Epithelial cell of prostate (primary cell): Measurements from ENCODE around the gene NOL4L.

ENCODE experiments used
- DNase-seq: peaks from one replicate; pipeline ENCODE4 v3.0.0-alpha.2; 2011; ENCODE audit warnings: low read depth, low spot score
- H3K27ac ChIP-seq: fragments of 450-650 bp; 2 replicates; pipeline ENCODE4 v1.5.1; 2017; ENCODE audit warnings: mild to moderate bottlenecking

NOL4L gene

DNA sequence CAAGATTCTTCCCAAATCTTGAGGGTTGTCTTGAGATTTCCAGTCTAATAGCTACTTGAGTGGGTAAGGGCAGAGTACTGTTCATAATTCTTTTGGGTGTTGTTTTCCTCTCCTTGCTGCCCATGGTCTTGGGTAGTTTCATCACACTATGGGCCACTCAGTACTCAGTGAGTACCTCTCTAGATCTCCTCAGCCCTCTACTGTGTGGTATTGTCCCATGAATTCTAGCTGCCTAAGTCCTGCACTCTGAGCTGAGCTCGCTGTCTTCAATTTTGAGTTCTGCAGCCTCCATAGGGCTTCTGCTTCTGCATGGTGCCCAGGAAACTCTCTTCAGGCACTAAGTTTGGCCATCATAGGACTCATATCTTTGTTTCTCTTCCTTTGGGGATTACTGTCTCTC, 184.7 kb downstream of the NOL4L start:
- H3K27ac ChIP-seq = no peak overlapping the region
- no peak for DNase-seq

DNA sequence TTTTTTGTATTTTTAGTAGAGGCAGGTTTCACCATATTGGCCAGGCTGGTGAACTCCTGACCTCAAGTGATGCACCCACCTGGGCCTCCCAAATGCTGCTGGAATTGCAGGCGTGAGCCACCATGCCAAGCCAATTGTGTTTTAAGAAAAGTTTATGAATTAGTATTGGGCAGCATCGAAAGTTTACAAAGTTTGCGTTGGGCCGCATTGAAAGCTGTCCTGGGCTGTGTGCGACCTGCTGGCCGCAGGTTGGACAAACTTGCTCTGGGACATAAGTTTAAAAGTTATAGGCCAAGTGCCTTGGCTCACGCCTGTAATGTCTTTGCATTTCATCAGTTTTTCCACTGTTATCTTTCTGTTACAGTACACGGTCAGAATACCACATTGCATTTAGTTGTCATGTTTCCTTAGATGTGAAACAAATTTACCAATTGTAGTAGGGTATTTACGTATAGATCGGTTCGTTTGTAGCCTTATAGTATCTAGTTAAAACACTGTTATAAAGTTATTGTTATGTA, 187.5 kb downstream of the NOL4L start:
- no peak for DNase-seq
- H3K27ac ChIP-seq = no peak overlapping the region

- DNase-seq = no peak
- H3K27ac ChIP-seq = no peak overlapping the region
These were observed 188.4 kb downstream of the NOL4L start for GRCh38 chr20:32396646-32397160.

GRCh38 chr20:32395066-32395465, 190.1 kb downstream of the NOL4L start:
- no peak for DNase-seq

More at GRCh38 chr20:32395066-32395465, 190.1 kb downstream of the NOL4L start:
- H3K27ac ChIP-seq = no peak overlapping the region
